Sciatic nerve (tissue), 2 donors: ENCODE results near the gene E4F1. TPM values are rescaled to one million over a fixed set of nuclear protein-coding genes. Genes with fewer than 3 reads are reported as not detected.

Source experiments
- ATAC-seq: fragments of 200-7000 bp; cut with Tn5 transposase; one replicate; pipeline ENCODE4 v1.9.1; 2020; ENCODE audit warnings: mild to moderate bottlenecking, moderate library complexity
- DNase-seq: peaks from one replicate; pipeline ENCODE4 v3.0.0-alpha.2; 2020; ENCODE audit warnings: low spot score
- intact Hi-C: fragments of 100-400 bp; cut with DNase I; formaldehyde crosslinking; loops from one replicate; pipeline ENCODE4 v1.14.2; 2022
- total RNA-seq: library from RNA; stranded (reverse); fragmentation: NEBNext Ultra II Directional; extraction: Animal tissue kit (Norgen Biotek cat#: 25700); gene quantifications from one replicate; pipeline ENCODE4 v1.2.1, GENCODE V29; 2021
- donor health status: DM: no; HTN: no; CAD: no.
- donor health status: DM: no; HTN: no; CAD: no.

E4F1 gene
- total RNA-seq, 1 donor from 2014 or later, result 22.3 TPM

- ATAC-seq (no peak), DNase-seq (no peak)
- intact Hi-C loops, result no loop called here
These were observed 2.9 kb downstream of the E4F1 start for GRCh38 chr16:2226245-2226793.

GRCh38 chr16:2226918-2227317 lies 3.5 kb downstream of the E4F1 start:
- intact Hi-C loops, result no loop called here
- no peak for DNase-seq
- no peak for ATAC-seq

- intact Hi-C loops, result no loop called here
- ATAC-seq, result no peak
- no peak for DNase-seq
These were observed 4.9 kb downstream of the E4F1 start for GRCh38 chr16:2228161-2228824.

- no peak for ATAC-seq
- intact Hi-C loops, result no loop called here
- DNase-seq, result no peak
These were observed 5.7 kb downstream of the E4F1 start for GRCh38 chr16:2229091-2229490.

- no peak for DNase-seq
- intact Hi-C loops, result no loop called here
These were observed 6.3 kb downstream of the E4F1 start for GRCh38 chr16:2229632-2230250.

GRCh38 chr16:2230376-2230775 lies 7.0 kb downstream of the E4F1 start:
- DNase-seq, result no peak
- intact Hi-C loops, result no loop called here
- ATAC-seq, result no peak

More at GRCh38 chr16:2229632-2230250, 6.3 kb downstream of the E4F1 start:
- no peak for ATAC-seq

- no peak for DNase-seq
- ATAC-seq, result no peak
- intact Hi-C loops, result no loop called here
These were observed 7.9 kb downstream of the E4F1 start for GRCh38 chr16:2231016-2231931.

- ATAC-seq (no peak), DNase-seq (no peak)
- intact Hi-C loops, result no loop called here
These were observed 9.0 kb downstream of the E4F1 start for GRCh38 chr16:2232094-2232990.

GRCh38 chr16:2233046-2233775 lies 9.8 kb downstream of the E4F1 start:
- intact Hi-C loops, result no loop called here
- no peak for ATAC-seq

GRCh38 chr16:2233872-2234812 lies 10.8 kb downstream of the E4F1 start:
- no peak for DNase-seq
- ATAC-seq, result no peak
- intact Hi-C loops, result no loop called here

More at GRCh38 chr16:2233046-2233775, 9.8 kb downstream of the E4F1 start:
- DNase-seq, result no peak

GRCh38 chr16:2234813-2235170 lies 11.4 kb downstream of the E4F1 start:
- DNase-seq, result no peak
- intact Hi-C loops, result no loop called here
- no peak for ATAC-seq

GRCh38 chr16:2235234-2235651 lies 11.9 kb downstream of the E4F1 start:
- ATAC-seq (no peak), DNase-seq (no peak)
- intact Hi-C loops, result no loop called here

GRCh38 chr16:2235695-2236336 lies 12.4 kb downstream of the E4F1 start:
- no peak for DNase-seq
- intact Hi-C loops, result no loop called here
- peak; percentile 1 for ATAC-seq

GRCh38 chr16:2236337-2237101 lies 13.1 kb downstream of the E4F1 start, which contains the start of gene DNASE1L2:
DNASE1L2 (plus strand) TSS chr16:2236444; CDS start chr16:2236817, 373 bp downstream.
- DNase-seq (no peak), ATAC-seq (peak; percentile 33)
- intact Hi-C loops, result no loop called here

GRCh38 chr16:2237102-2237482 lies 13.7 kb downstream of the E4F1 start:
- intact Hi-C loops, result no loop called here
- DNase-seq (no peak), ATAC-seq (no peak)
